Keratinocyte (primary cell): Measurements from ENCODE around the gene ACTR1B. TPM values are rescaled to one million over a fixed set of nuclear protein-coding genes. Genes with fewer than 3 reads are reported as not detected.

Experiments
- DNase-seq: peaks from one replicate; pipeline ENCODE4 v3.0.0-alpha.2; 2011; ENCODE audit warnings: low read depth, missing footprints, low spot score
- FAIRE-seq: peaks from 2 replicates; lab custom pipeline; 2011; peaks lifted over from hg19 to GRCh38; lab: Jason Lieb, UNC
- H2AFZ ChIP-seq: 2 replicates; pipeline ENCODE4 v1.6.0; 2012; ENCODE audit warnings: low read length, control low read depth, inconsistent platforms; ENCODE audit not compliant: control insufficient read depth
- H3K27ac ChIP-seq: 2 replicates; pipeline ENCODE4 v1.5.1; 2011; ENCODE audit warnings: low read length; ENCODE audit not compliant: control insufficient read depth, insufficient read depth
- H3K27me3 ChIP-seq: 3 replicates; pipeline ENCODE4 v1.6.0; 2011; ENCODE audit warnings: low read length; ENCODE audit not compliant: control insufficient read depth, insufficient read depth; ENCODE audit errors: extremely low read depth
- H3K36me3 ChIP-seq, 2 experiments: 2 replicates in 1 of 2; 3 replicates in 1 of 2; pipeline ENCODE4 v1.5.1; 2011; ENCODE audit warnings: low read length in 2 of 2, mild to moderate bottlenecking in 1 of 2; ENCODE audit not compliant: control insufficient read depth in 2 of 2, insufficient read depth in 2 of 2; ENCODE audit errors: extremely low read depth in 1 of 2
- H3K4me1 ChIP-seq: 3 replicates; pipeline ENCODE4 v1.5.1; 2011; ENCODE audit warnings: low read length; ENCODE audit not compliant: control insufficient read depth, insufficient read depth; ENCODE audit errors: extremely low read depth
- H3K4me2 ChIP-seq: 3 replicates; pipeline ENCODE4 v1.6.0; 2011; ENCODE audit warnings: low read depth, low read length; ENCODE audit not compliant: control insufficient read depth, insufficient read depth; ENCODE audit errors: extremely low read depth
- H3K4me3 ChIP-seq, 3 experiments: fragments of 200-600 bp in 1 of 3; sonication (generic) in 1 of 3; 2 replicates in 2 of 3; 3 replicates in 1 of 3; pipeline ENCODE4 v1.5.1; 2011 to 2016; ENCODE audit warnings: low read length in 3 of 3, mild to moderate bottlenecking in 3 of 3, control low read depth in 2 of 3, inconsistent platforms in 1 of 3, low read depth in 1 of 3, mixed read lengths in 1 of 3, mixed run types in 1 of 3, moderate library complexity in 1 of 3; ENCODE audit not compliant: control insufficient read depth in 2 of 3, insufficient read depth in 2 of 3; ENCODE audit errors: extremely low read depth in 1 of 3
- H3K79me2 ChIP-seq: 2 replicates; pipeline ENCODE4 v1.6.0; 2012; ENCODE audit warnings: low read length; ENCODE audit not compliant: control insufficient read depth, insufficient read depth
- H3K9ac ChIP-seq: 3 replicates; pipeline ENCODE4 v1.6.0; 2011; ENCODE audit warnings: low read length; ENCODE audit not compliant: control insufficient read depth, insufficient read depth; ENCODE audit errors: extremely low read depth
- H3K9me1 ChIP-seq: 3 replicates; pipeline ENCODE4 v1.6.0; 2011; ENCODE audit warnings: low read length; ENCODE audit not compliant: control insufficient read depth, insufficient read depth; ENCODE audit errors: extremely low read depth
- H3K9me3 ChIP-seq: 2 replicates; pipeline ENCODE4 v1.5.1; 2012; ENCODE audit warnings: low read depth, low read length; ENCODE audit not compliant: control insufficient read depth
- H4K20me1 ChIP-seq: 3 replicates; pipeline ENCODE4 v1.6.0; 2011; ENCODE audit warnings: low read length; ENCODE audit not compliant: control insufficient read depth, insufficient read depth; ENCODE audit errors: extremely low read depth
- CTCF ChIP-seq, 3 experiments: IDR thresholded peaks in 1 of 3; conservative IDR thresholded peaks in 1 of 3; optimal IDR thresholded peaks in 1 of 3; 2 replicates in 2 of 3; 3 replicates in 1 of 3; pipeline versions ENCODE3 to v1.5.1; 2011; ENCODE audit warnings: low read length in 3 of 3, mild to moderate bottlenecking in 3 of 3, moderate library complexity in 2 of 3, control low read depth in 1 of 3, inconsistent platforms in 1 of 3; ENCODE audit not compliant: insufficient read depth in 2 of 3; ENCODE audit errors: extremely low read depth in 1 of 3
- EZH2 ChIP-seq: IDR thresholded peaks from one replicate; pipeline ENCODE4 v1.6.1; 2012; ENCODE audit warnings: inconsistent platforms, mild to moderate bottlenecking, low read length, moderate library complexity
- dilution Hi-C: fragments of 300-500 bp; cut with MboI; formaldehyde crosslinking; loops from one replicate; pipeline ENCODE4 v1.7.0; 2020; ENCODE audit warnings: low sequenced_read_pairs; ENCODE audit not compliant: extremely low pct_ligation_motif_present
- polyA plus RNA-seq, 5 experiments: library from polyadenylated mRNA; depleted of rRNA in 3 of 5; stranded (reverse) in 3 of 5; stranded (forward) in 1 of 5; unstranded in 1 of 5; fragments of >200 nt; gene quantifications; 1 replicate in 1 of 5; 2 replicates in 3 of 5; 3 replicates in 1 of 5; pipeline versions ENCODE4 v1.2.1 to v1.2.3, GENCODE V29; 2011 to 2012; ENCODE audit warnings: missing spikeins in 2 of 5, low read depth in 1 of 5, low replicate concordance in 1 of 5

ACTR1B gene
- polyA plus RNA-seq, 1 donor (not counting 4 experiments of a cell fraction or from before 2014, with no cell fraction given): 20.6 TPM

GRCh38 chr2:97660775-97661389, 3.0 kb downstream of the ACTR1B start:
- FAIRE-seq (no peak), DNase-seq (no peak)
- Histone ChIP-seq H3K27me3 (no peaks in the 10 kb centered on the region), H3K4me1 (peaks cover 9% of the 10 kb centered on the region), H3K27ac (no peak overlapping the region), H2AFZ (no peak overlapping the region), H4K20me1 (no peaks in the 10 kb centered on the region), H3K4me2 (no peak overlapping the region), H3K9me3 (no peaks in the 10 kb centered on the region), H3K9me1 (no peaks in the 10 kb centered on the region), H3K4me3 (no peak overlapping the region), H3K9ac (no peak overlapping the region), H3K79me2 (peaks cover 26% of the 10 kb centered on the region), H3K36me3 (peaks cover 12 to 21% of the 10 kb centered on the region in 2 experiments)
- dilution Hi-C loops: no loop called here
- no peak for TF ChIP-seq CTCF (optimal IDR thresholded peaks at IDR 0.05 in 1 of 3, IDR thresholded peaks at IDR 0.05 in 1 of 3, conservative IDR thresholded peaks at IDR 0.05 in 1 of 3; ENCODE audit: extremely low read depth in 1 of 3, insufficient read depth in 2 of 3, low read length in 3 of 3)
- TF ChIP-seq EZH2: no peak

- peaks cover 12 to 21% of the 10 kb centered on the region in 2 experiments for H3K36me3 ChIP-seq
- no peak for TF ChIP-seq EZH2
- no peak for TF ChIP-seq CTCF (optimal IDR thresholded peaks at IDR 0.05 in 1 of 3, IDR thresholded peaks at IDR 0.05 in 1 of 3, conservative IDR thresholded peaks at IDR 0.05 in 1 of 3; ENCODE audit: extremely low read depth in 1 of 3, insufficient read depth in 2 of 3, low read length in 3 of 3)
- H3K79me2 ChIP-seq: peaks cover 26% of the 10 kb centered on the region
- no peaks in the 10 kb centered on the region for H3K9me1 ChIP-seq
- dilution Hi-C loops: no loop called here
- no peak overlapping the region for H2AFZ ChIP-seq
- H3K4me3 ChIP-seq: no peak overlapping the region
- H3K27ac ChIP-seq: no peak overlapping the region
- no peaks in the 10 kb centered on the region for H3K9me3 ChIP-seq
- H3K27me3 ChIP-seq: no peaks in the 10 kb centered on the region
- H3K4me2 ChIP-seq: no peak overlapping the region
- peaks cover 9% of the 10 kb centered on the region for H3K4me1 ChIP-seq
- H4K20me1 ChIP-seq: no peaks in the 10 kb centered on the region
- no peak overlapping the region for H3K9ac ChIP-seq
- no peak for FAIRE-seq
- no peak for DNase-seq
Measured at GRCh38 chr2:97660044-97660774, 3.6 kb downstream of the ACTR1B start.
